HS-27A (cell line): ENCODE results near the gene AATK.

Source experiments
- DNase-seq: peaks from one replicate; pipeline ENCODE4 v3.0.0-alpha.2; 2012; ENCODE audit warnings: low read depth, missing footprints

AATK gene

GRCh38 chr17:81143200-81143527, 22.9 kb downstream of the AATK start:
- no peak for DNase-seq

- DNase-seq, result no peak
Observed at GRCh38 chr17:81142301-81143199, 23.5 kb downstream of the AATK start.

GRCh38 chr17:81140695-81141094, 25.3 kb downstream of the AATK start:
- no peak for DNase-seq

GRCh38 chr17:81140018-81140417, 26.0 kb downstream of the AATK start:
- DNase-seq, result no peak

GRCh38 chr17:81139428-81139827, 26.6 kb downstream of the AATK start:
- no peak for DNase-seq

- no peak for DNase-seq
Observed at GRCh38 chr17:81138500-81138899, 27.5 kb downstream of the AATK start.

- DNase-seq, result no peak
Observed at GRCh38 chr17:81138083-81138482, 27.9 kb downstream of the AATK start.

- no peak for DNase-seq
Observed at GRCh38 chr17:81137248-81137647, 28.8 kb downstream of the AATK start.

- DNase-seq, result no peak
Observed at GRCh38 chr17:81136366-81136765, 29.7 kb downstream of the AATK start.

- no peak for DNase-seq
Observed at GRCh38 chr17:81135505-81136278, 30.3 kb downstream of the AATK start.

GRCh38 chr17:81134064-81134781, 31.8 kb downstream of the AATK start:
- DNase-seq, result no peak

- DNase-seq, result no peak
Observed at GRCh38 chr17:81132770-81133723, 33.0 kb downstream of the AATK start.

GRCh38 chr17:81132197-81132540, 33.9 kb downstream of the AATK start:
- DNase-seq, result no peak

- no peak for DNase-seq
Observed at GRCh38 chr17:81131486-81132196, 34.4 kb downstream of the AATK start.

- DNase-seq, result no peak
Observed at GRCh38 chr17:81130385-81131361, 35.3 kb downstream of the AATK start.

GRCh38 chr17:81129711-81130367, 36.2 kb downstream of the AATK start:
- DNase-seq, result no peak

- DNase-seq, result no peak
Observed at GRCh38 chr17:81129289-81129688, 36.7 kb downstream of the AATK start.

- no peak for DNase-seq
Observed at GRCh38 chr17:81128774-81129173, 37.2 kb downstream of the AATK start.

- DNase-seq, result no peak
Observed at GRCh38 chr17:81128338-81128737, 37.7 kb downstream of the AATK start.
